Glutamatergic neuron (in vitro differentiated cells): Measurements from ENCODE around the gene ZFYVE28. TPM values are rescaled to one million over a fixed set of nuclear protein-coding genes. Genes with fewer than 3 reads are reported as not detected.

ENCODE experiments used
- DNase-seq: peaks from one replicate; pipeline ENCODE4 v3.0.0; 2022
- H3K27ac Mint-ChIP-seq: one replicate; pipeline ENCODE4 v1.8.0; 2020; ENCODE audit warnings: mild to moderate bottlenecking, mixed read lengths, inconsistent platforms; ENCODE audit not compliant: unreplicated experiment
- H3K27me3 Mint-ChIP-seq: one replicate; pipeline ENCODE4 v1.8.0; 2020; ENCODE audit warnings: mild to moderate bottlenecking, moderate library complexity, mixed read lengths, inconsistent platforms; ENCODE audit not compliant: unreplicated experiment
- H3K36me3 Mint-ChIP-seq: one replicate; pipeline ENCODE4 v1.8.0; 2020; ENCODE audit warnings: mild to moderate bottlenecking, mixed read lengths, inconsistent platforms; ENCODE audit not compliant: unreplicated experiment
- H3K4me1 Mint-ChIP-seq: one replicate; pipeline ENCODE4 v1.8.0; 2020; ENCODE audit warnings: mild to moderate bottlenecking, low read depth, mixed read lengths, inconsistent platforms; ENCODE audit not compliant: unreplicated experiment
- H3K4me3 Mint-ChIP-seq: one replicate; pipeline ENCODE4 v1.8.0; 2020; ENCODE audit warnings: mild to moderate bottlenecking, mixed read lengths, inconsistent platforms; ENCODE audit not compliant: unreplicated experiment
- H3K9me3 Mint-ChIP-seq: one replicate; pipeline ENCODE4 v1.8.0; 2020; ENCODE audit warnings: mild to moderate bottlenecking, moderate library complexity, mixed read lengths, inconsistent platforms; ENCODE audit not compliant: unreplicated experiment
- total RNA-seq: library from RNA; stranded (reverse); fragmentation: NEBNext Ultra II Directional; extraction: Animal tissue kit (Norgen Biotek cat#: 25700); gene quantifications from one replicate; pipeline ENCODE4 v1.2.1, GENCODE V29; 2021; ENCODE audit not compliant: unreplicated experiment
- TF ChIP-seq, protein P1 (sequence below): fragments of 200-600 bp; sonication (generic); IDR thresholded peaks from one replicate; pipeline ENCODE4 v1.5.0; 2021; ENCODE audit not compliant: partially characterized antibody, unreplicated experiment

The ZFYVE28 gene
- total RNA-seq, 1 donor from 2014 or later: 4.8 TPM

DNA sequence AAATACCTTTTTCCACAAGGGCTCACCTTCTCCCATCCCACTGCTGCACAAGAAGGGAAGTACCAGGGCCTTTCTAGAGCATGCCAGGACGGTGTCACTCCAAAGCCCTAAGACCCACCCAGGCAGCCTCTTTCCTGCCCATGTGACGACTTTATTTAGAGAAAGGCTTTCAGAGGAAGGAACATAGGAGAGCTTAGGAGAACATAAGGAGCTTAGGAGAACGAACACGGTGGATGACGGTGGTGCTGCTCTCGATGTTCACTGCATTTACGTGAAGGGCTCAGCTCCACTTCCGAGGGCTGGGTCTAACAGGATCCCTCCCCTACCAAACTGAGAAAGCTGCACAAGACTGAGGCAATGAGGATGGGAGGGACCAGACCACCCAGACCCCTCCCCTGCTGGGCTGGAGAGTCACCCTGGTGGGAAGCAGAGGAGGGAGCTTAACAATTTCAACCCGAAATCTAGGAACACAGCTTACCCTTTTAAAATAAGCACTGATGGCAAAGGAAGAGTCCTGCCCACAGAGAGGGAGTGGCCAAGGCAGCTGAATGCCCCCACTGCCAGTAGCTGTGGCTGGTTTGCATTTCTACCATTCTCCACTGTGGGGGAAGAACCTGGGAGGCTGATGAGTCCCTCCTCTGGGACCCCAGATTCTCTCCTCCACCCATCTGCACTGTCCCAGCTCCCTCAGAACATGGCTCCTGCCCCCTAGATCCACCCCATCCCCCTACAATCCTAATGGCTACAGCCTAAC, 29.8 kb downstream of the ZFYVE28 start:
- Mint-ChIP-seq H3K9me3 (peaks cover 7% of the 10 kb centered on the region), H3K36me3 (peaks cover 6% of the 10 kb centered on the region), H3K27ac (no peak overlapping the region), H3K4me1 (peaks cover 24% of the 10 kb centered on the region), H3K27me3 (peaks cover 2% of the 10 kb centered on the region), H3K4me3 (no peak overlapping the region)
- TF ChIP-seq, protein P1, sequence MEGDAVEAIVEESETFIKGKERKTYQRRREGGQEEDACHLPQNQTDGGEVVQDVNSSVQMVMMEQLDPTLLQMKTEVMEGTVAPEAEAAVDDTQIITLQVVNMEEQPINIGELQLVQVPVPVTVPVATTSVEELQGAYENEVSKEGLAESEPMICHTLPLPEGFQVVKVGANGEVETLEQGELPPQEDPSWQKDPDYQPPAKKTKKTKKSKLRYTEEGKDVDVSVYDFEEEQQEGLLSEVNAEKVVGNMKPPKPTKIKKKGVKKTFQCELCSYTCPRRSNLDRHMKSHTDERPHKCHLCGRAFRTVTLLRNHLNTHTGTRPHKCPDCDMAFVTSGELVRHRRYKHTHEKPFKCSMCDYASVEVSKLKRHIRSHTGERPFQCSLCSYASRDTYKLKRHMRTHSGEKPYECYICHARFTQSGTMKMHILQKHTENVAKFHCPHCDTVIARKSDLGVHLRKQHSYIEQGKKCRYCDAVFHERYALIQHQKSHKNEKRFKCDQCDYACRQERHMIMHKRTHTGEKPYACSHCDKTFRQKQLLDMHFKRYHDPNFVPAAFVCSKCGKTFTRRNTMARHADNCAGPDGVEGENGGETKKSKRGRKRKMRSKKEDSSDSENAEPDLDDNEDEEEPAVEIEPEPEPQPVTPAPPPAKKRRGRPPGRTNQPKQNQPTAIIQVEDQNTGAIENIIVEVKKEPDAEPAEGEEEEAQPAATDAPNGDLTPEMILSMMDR: no peak
- DNase-seq: no peak

DNA sequence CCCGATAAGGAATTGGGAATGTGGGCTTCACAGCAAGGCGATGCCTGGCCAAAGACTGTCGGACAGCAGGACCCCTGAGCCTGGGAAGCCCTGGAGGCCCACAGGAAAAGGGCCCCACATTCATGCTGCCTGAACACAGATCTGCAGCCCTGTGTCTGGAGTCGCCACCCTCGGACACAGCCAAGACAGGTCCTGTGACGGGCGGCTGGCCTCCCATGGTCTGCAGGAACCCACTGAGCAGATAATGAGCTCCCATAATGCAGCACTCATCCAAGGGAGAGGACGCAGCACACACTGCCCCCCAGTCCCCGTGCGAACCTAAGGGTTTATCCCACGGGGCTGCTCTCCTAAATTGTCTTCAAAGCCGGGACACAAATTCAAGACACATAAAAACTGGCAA, 30.6 kb downstream of the ZFYVE28 start:
- peaks cover 7% of the 10 kb centered on the region for H3K9me3 Mint-ChIP-seq
- no peak overlapping the region for H3K4me3 Mint-ChIP-seq
- no peak for DNase-seq
- H3K27ac Mint-ChIP-seq: no peak overlapping the region
- peaks cover 22% of the 10 kb centered on the region for H3K4me1 Mint-ChIP-seq
- TF ChIP-seq, protein P1: no peak
- H3K27me3 Mint-ChIP-seq: peaks cover 2% of the 10 kb centered on the region
- peaks cover 6% of the 10 kb centered on the region for H3K36me3 Mint-ChIP-seq

DNA sequence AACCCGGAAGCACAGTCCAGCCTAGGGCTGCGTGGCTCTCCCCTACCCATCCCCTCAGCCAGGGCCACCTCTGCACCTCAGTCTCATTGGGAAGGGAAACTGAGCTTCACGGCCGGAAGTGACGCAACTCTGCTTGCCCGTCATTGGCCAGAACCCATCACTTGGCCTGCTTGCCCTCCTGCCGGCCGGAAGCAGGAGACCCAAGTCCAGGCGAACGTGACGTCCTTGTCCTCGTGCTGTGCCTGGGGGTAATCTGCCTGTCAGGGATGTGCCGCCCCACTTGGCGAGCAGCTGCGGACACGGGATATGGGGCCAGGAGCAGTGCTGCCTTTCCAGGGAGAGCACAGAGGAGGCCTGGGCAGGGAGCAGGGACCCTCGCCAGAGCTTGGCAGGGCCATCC, 31.2 kb downstream of the ZFYVE28 start:
- no peak overlapping the region for H3K27ac Mint-ChIP-seq
- H3K4me3 Mint-ChIP-seq: no peak overlapping the region
- TF ChIP-seq, protein P1: no peak
- H3K27me3 Mint-ChIP-seq: peaks cover 2% of the 10 kb centered on the region
- H3K36me3 Mint-ChIP-seq: peaks cover 11% of the 10 kb centered on the region
- peaks cover 6% of the 10 kb centered on the region for H3K9me3 Mint-ChIP-seq
- H3K4me1 Mint-ChIP-seq: peaks cover 22% of the 10 kb centered on the region
- no peak for DNase-seq

DNA sequence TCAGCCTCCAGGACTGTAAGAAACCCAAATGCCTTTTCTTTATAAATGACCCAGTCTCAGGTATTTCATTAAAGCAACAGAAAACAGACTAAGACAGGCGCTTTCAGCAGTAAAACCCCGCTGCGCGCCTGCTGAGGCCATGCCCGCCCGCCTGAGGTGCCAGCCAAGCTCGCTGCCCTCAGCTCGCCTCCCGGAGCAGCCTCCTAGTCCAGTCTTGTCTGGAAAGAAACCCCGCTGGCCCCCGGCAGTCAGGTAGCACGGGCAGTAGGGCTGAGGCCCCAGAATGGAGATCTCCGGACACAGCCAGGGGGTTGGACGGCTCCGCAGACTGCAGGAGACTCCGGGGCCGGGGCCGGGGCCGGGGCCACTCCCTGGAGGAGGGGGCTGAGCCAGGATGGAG, 31.7 kb downstream of the ZFYVE28 start:
- no peak for DNase-seq
- Mint-ChIP-seq H3K9me3 (peaks cover 6% of the 10 kb centered on the region), H3K4me1 (peaks cover 22% of the 10 kb centered on the region), H3K4me3 (no peak overlapping the region), H3K27me3 (peaks cover 2% of the 10 kb centered on the region), H3K36me3 (peaks cover 11% of the 10 kb centered on the region), H3K27ac (no peak overlapping the region)
- TF ChIP-seq, protein P1: no peak

DNA sequence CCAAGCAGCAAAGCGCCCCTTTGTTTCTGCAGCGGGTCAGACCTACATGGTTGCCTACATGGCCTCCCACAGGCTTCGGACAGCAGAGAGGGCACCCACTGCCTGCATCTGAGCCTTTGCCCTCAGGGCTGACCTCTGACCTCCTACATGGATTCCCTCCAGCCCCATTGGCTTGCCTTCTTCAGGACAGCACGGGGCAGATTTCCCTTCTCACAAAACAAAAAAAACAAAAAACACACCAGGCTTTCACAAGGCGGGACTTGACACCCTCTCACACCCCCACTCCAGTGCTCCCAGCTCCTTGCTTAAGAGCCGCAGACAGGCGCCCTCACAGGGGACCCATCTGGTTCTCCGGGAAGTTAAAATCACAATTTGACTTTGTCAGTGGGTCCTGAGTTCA, 32.9 kb downstream of the ZFYVE28 start:
- Mint-ChIP-seq H3K4me1 (peaks cover 15% of the 10 kb centered on the region), H3K27me3 (peaks cover 2% of the 10 kb centered on the region), H3K9me3 (peaks cover 6% of the 10 kb centered on the region), H3K4me3 (no peak overlapping the region), H3K36me3 (peaks cover 16% of the 10 kb centered on the region), H3K27ac (peak overlapping the region; percentile 33)
- TF ChIP-seq, protein P1: no peak
- no peak for DNase-seq
